Prostate gland (tissue), 2 donors: Measurements from ENCODE around the gene ALDH3B1. TPM values are rescaled to one million over a fixed set of nuclear protein-coding genes. Genes with fewer than 3 reads are reported as not detected.
A peak's percentile ranks its signal among the peaks of the same experiment; 100 is the strongest.

ENCODE experiments used
- DNase-seq: peaks from one replicate; pipeline ENCODE4 v3.0.0-alpha.2; 2019; ENCODE audit warnings: low spot score
- H3K27ac ChIP-seq, 2 donors: fragments of 200-600 bp; sonication (generic); 2 replicates each; pipeline ENCODE4 v1.5.1; 2017 to 2019
- H3K27me3 ChIP-seq: fragments of 200-600 bp; sonication (generic); replicated peaks from 2 replicates; pipeline ENCODE4 v1.5.1; 2019; ENCODE audit not compliant: insufficient read depth
- H3K36me3 ChIP-seq, 2 donors: fragments of 200-600 bp; sonication (generic); 1 replicate in 1 of 2; 2 replicates in 1 of 2; pipeline versions ENCODE4 v1.5.1 to v1.8.1; 2017 to 2019
- H3K4me1 ChIP-seq: fragments of 200-600 bp; sonication (generic); replicated peaks from 2 replicates; pipeline ENCODE4 v1.5.1; 2019
- H3K4me3 ChIP-seq, 2 donors: fragments of 200-600 bp; sonication (generic); 2 replicates each; pipeline ENCODE4 v1.5.1; 2017 to 2019
- H3K9me3 ChIP-seq: fragments of 200-600 bp; sonication (generic); 2 replicates; pipeline ENCODE4 v1.5.1; 2017
- POLR2A ChIP-seq: fragments of 450-650 bp; IDR thresholded peaks from one replicate; pipeline ENCODE4 v1.6.1; 2016; ENCODE audit warnings: antibody characterized with exemption, mild to moderate bottlenecking
- POLR2AphosphoS5 ChIP-seq: sonication (generic); formaldehyde crosslinking; IDR thresholded peaks from one replicate; pipeline ENCODE4 v1.6.1; 2017; ENCODE audit warnings: antibody characterized with exemption
- WGBS: methylation state at CpG from one replicate; pipeline ENCODE4 v1.1.5; 2018; 5-methylcytosine and 5-hydroxymethylcytosine counted together
- intact Hi-C: fragments of 100-400 bp; cut with DNase I; formaldehyde crosslinking; loops from one replicate; pipeline ENCODE4 v1.14.2; 2022
- total RNA-seq, 2 donors: library from RNA; depleted of rRNA; stranded (reverse); fragments of >200 nt; gene quantifications; one replicate each; pipeline ENCODE4 v1.1.0, GENCODE V29; 2016
- TF ChIP-seq, protein P1 (sequence below), 4 experiments: fragments of 200-600 bp in 2 of 4; fragments of 450-650 bp in 2 of 4; sonication (generic) in 2 of 4; IDR thresholded peaks; 1 replicate in 3 of 4; 2 replicates in 1 of 4; pipeline ENCODE4 v1.5.1; 2016 to 2019; ENCODE audit warnings: antibody characterized with exemption in 4 of 4, mild to moderate bottlenecking in 2 of 4, moderate library complexity in 2 of 4

Gene ALDH3B1
- total RNA-seq, 2 donors from 2014 or later: 7.2 to 7.9 TPM

DNA sequence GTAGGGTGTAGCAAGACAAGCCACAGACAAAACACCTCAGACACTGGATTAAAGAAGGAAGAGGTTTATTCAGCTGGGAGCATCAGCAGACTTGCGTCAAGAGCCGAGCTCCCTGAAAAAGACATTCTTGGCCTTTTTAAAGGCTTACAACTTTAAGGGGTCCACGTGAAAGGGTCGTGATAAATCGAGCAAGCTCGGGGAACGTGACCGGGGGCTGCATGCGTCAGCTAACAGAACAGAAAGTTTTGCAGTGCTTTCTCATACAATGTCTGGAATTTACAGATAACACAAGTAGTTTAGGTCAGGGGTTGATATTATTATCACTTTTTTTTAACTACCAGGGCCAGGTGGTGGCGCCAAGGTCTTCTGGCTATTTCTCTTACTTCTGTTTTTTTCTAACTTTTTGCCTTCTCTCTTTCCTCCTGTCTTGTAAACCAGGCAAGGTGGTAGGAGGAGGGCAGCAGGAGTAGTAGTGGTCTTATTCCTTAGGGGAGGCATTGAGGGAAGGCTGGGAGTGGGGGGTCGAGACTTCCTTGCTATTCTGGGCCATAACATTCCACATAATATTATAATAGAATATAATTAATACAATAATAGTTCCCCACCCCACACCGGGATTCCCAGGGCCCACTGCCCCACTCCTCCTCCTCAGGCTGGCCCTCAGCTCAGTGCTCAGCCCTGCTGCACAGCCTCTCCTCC lies 587 bp upstream of the ALDH3B1 start:
- Histone ChIP-seq H3K9me3 (no peaks in the 10 kb centered on the region), H3K36me3 (no peaks in the 10 kb centered on the region), H3K27me3 (no peaks in the 10 kb centered on the region), H3K4me3 (no peak overlapping the region), H3K4me1 (no peaks in the 10 kb centered on the region), H3K27ac (peak overlapping the region; percentile 61 to 68)
- intact Hi-C loops: no loop called here
- TF ChIP-seq POLR2AphosphoS5 (no peak), POLR2A (no peak)
- TF ChIP-seq, protein P1, sequence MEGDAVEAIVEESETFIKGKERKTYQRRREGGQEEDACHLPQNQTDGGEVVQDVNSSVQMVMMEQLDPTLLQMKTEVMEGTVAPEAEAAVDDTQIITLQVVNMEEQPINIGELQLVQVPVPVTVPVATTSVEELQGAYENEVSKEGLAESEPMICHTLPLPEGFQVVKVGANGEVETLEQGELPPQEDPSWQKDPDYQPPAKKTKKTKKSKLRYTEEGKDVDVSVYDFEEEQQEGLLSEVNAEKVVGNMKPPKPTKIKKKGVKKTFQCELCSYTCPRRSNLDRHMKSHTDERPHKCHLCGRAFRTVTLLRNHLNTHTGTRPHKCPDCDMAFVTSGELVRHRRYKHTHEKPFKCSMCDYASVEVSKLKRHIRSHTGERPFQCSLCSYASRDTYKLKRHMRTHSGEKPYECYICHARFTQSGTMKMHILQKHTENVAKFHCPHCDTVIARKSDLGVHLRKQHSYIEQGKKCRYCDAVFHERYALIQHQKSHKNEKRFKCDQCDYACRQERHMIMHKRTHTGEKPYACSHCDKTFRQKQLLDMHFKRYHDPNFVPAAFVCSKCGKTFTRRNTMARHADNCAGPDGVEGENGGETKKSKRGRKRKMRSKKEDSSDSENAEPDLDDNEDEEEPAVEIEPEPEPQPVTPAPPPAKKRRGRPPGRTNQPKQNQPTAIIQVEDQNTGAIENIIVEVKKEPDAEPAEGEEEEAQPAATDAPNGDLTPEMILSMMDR (IDR thresholded peaks at IDR 0.05): no peak
- WGBS: 80% methylated on average over 12 of the region's 12 CpGs
- no peak for DNase-seq

DNA sequence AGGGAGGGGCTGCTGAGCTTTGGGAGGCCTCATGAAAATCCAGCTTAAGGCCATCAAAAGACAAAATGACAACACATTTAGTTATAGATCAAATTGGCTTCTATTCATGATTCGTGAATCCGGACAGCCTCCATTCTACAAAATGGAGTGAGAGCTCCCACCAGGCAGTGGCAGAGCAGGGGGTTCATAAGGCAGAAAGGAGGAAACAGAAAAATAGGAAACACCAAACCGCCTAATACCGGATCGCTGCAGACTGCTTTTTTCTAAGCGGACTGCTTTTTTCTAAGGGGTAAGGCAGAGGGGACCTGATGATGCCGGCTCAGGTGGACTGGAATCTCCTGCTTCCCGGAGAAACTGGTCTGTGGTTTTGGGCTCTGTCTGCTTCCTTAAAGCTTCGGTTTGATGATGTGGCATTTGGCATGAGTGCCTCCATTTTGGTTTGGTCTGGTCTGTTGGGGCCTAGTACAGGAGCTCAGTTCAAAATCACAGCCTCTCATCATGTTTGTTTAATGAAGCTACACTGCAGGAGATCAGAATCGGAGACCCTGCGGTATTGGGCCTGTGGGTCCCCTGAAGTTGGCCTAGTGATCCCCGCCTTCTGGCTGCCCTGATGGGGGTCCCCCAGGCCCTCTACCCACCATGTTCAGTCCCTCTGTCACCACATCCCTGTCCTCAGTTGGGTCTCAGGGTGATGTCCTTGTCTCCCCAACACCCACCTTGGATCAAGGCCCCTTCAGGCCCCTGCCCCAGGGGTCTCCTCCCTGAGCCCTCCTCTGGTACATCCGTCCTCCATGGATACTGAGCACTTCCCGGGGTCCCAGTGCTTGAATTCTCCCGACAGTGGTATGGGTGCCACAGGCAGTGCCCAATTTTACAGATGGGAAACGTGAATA lies 1.2 kb downstream of the ALDH3B1 start:
- H3K9me3 ChIP-seq: no peaks in the 10 kb centered on the region
- peak overlapping the region in 1 of 2 donors; percentile 6 for H3K4me3 ChIP-seq
- DNase-seq: no peak
- H3K36me3 ChIP-seq: no peaks in the 10 kb centered on the region
- WGBS: 86% methylated on average over 16 of the region's 16 CpGs
- intact Hi-C loops: no loop called here
- peak overlapping the region; percentile 61 to 68 for H3K27ac ChIP-seq
- no peaks in the 10 kb centered on the region for H3K4me1 ChIP-seq
- H3K27me3 ChIP-seq: no peaks in the 10 kb centered on the region
- TF ChIP-seq POLR2A: no peak
- TF ChIP-seq POLR2AphosphoS5: no peak
- TF ChIP-seq, protein P1 (IDR thresholded peaks at IDR 0.05): no peak

DNA sequence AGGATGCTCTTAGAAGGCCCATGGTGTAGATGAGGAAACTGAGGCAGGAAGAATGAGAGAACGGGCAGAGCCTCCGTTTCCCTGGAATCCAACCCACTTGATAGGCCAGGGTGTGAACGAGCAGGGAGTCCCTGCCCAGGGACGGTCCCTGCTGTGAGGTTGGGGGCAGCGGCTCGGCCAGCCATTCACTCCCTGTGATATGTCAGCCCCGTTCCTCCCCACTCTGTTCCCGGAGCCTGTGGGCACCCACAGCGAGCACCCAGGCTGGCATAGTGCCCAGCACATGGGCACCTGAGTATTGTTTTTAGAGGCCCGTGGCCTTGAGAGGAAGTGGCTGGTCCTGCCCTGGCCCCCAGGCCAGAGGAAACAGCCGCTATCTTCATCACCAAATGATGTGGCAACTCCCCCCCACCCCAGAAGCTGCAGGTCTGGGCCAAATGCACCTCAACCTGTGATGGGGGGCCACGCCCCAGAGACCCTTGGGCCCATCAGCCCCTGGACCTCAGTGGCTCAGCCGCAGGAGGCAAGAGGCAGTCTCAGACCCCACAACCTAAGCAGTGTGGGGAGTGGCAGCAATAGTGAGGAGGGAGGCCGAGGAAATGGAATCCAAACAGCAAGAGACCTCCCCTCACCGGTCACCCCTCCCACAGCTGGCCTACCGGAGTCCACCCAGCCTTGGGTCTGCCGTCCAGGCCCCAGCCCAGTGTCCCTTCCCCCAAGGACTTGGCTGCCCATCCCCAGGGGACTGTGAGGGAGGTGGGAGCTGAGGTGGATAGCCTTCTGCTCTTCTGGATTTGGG lies 2.1 kb downstream of the ALDH3B1 start:
- Histone ChIP-seq H3K4me1 (no peaks in the 10 kb centered on the region), H3K4me3 (no peak overlapping the region), H3K27ac (peak overlapping the region in 1 of 2 donors; percentile 18), H3K9me3 (no peaks in the 10 kb centered on the region), H3K36me3 (no peaks in the 10 kb centered on the region), H3K27me3 (no peaks in the 10 kb centered on the region)
- intact Hi-C loops: no loop called here
- TF ChIP-seq, protein P1 (IDR thresholded peaks at IDR 0.05): no peak
- TF ChIP-seq POLR2A: no peak
- TF ChIP-seq POLR2AphosphoS5: no peak
- no peak for DNase-seq
- WGBS: 93% methylated on average over 17 of the region's 17 CpGs

DNA sequence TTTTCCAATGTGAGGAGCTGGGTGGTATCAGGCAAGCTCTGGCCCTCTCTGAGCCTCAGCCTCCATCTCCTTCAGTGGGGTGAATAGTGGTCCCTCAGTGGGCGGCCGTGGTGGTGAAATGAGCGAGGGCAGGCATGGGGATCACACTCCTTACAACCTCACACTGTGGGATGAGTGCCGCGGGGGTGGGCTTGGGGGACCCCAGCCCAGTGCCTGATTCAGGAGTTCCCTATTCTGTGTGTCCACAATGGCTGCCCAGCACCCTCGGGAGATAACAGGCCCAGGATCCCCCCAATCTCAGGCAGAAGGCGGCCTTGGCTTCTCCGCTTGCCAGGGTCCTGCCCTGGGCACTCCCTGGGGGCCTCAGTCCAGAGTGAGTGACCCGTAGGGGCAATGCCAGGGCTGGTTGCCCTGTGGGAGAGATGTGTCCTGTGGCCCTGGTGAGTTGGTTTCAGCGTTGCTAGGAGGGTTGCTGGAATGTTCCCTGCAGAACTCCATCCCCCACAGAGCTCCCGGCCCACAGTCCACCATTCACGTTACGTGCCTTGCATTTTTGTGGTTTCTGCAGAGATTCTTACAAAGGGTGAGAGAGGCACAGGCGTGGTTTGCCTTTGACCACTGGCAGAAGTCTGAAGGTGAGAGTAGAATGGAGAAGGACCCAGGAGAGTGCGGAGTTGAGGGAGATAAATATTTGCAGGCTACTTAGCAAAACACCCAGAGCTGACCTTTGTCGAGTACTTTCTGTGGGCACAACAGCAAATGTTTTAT lies 2.9 kb downstream of the ALDH3B1 start:
- Histone ChIP-seq H3K4me1 (no peaks in the 10 kb centered on the region), H3K27me3 (no peaks in the 10 kb centered on the region), H3K4me3 (no peak overlapping the region), H3K27ac (peak overlapping the region in 1 of 2 donors; percentile 28), H3K9me3 (no peaks in the 10 kb centered on the region), H3K36me3 (no peaks in the 10 kb centered on the region)
- intact Hi-C loops: no loop called here
- TF ChIP-seq POLR2A (peak; percentile 45), POLR2AphosphoS5 (peak; percentile 21)
- TF ChIP-seq, protein P1 (IDR thresholded peaks at IDR 0.05): no peak
- DNase-seq: no peak
- 76% methylated on average over 14 of the region's 16 CpGs for WGBS
